ENCODE results near the gene MAP3K7. TPM values are rescaled to one million over a fixed set of nuclear protein-coding genes. Genes with fewer than 3 reads are reported as not detected.

The MAP3K7 gene
- total RNA-seq, 1 experiment from 2014 or later: 26.6 TPM

DNA sequence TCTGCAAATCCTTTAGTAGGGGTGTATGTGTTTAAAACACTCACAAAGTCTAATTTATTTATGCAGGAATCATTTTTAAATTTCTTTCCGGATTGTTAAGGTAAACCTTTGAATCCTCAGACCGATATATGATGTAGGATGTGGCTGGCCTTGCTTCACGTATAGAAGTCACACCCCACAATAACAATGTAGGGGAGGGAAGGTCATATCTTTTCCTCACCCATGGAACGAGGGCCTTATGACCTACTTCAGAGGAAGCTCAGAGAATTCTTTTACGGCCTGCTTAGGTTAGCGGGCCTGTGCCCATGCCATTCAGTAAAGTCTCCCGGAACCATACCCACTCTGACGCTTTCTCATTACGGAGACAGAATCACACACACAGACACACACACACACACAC lies 102.9 kb downstream of the MAP3K7 start:
- H3K4me1 ChIP-seq (ENCODE audit: control insufficient read depth in 1 of 2, insufficient read depth in 2 of 2, low read length in 2 of 2): peaks cover 0 to 3% of the 10 kb centered on the region in 2 experiments; a peak in 2 of 4 replicates
- no peak overlapping the region for H3K4me2 ChIP-seq (ENCODE audit: low read length)
- H3K79me2 ChIP-seq (ENCODE audit: insufficient read depth, low read length): no peaks in the 10 kb centered on the region
- CTCF ChIA-PET: no interaction called here
- 0 out of 2 replicates have a peak, but pooled peaks cover 3% of the 10 kb centered on the region for H3K9me2 ChIP-seq (ENCODE audit: insufficient read depth)
- H3K9ac ChIP-seq (ENCODE audit: low read length): no peak overlapping the region
- H3K36me3 ChIP-seq (ENCODE audit: control insufficient read depth in 1 of 2, insufficient read depth in 2 of 2, low read length in 2 of 2): no peaks in the 10 kb centered on the region
- no peak overlapping the region for H3K27ac ChIP-seq (ENCODE audit: low read depth, low read length)
- ATAC-seq (no peak), DNase-seq (ENCODE audit: low read depth, low spot score) (no peak)
- H3K27me3 ChIP-seq (ENCODE audit: insufficient read depth, low read length): no peaks in the 10 kb centered on the region
- H2AFZ ChIP-seq (ENCODE audit: low read depth, low read length, poor library complexity, severe bottlenecking): no peak overlapping the region
- POLR2A ChIA-PET: no interaction called here
- intact Hi-C loops (cut with micrococcal nuclease): no loop called here
- no peak overlapping the region for H3K4me3 ChIP-seq (replicated peaks in 1 of 2; ENCODE audit: low read depth in 1 of 2, low read length in 2 of 2)
- H4K20me1 ChIP-seq (ENCODE audit: insufficient read depth): no peaks in the 10 kb centered on the region
- TF ChIP-seq ZFX (IDR thresholded peaks at IDR 0.05): no peak
- TF ChIP-seq EGR1 (IDR thresholded peaks at IDR 0.05; ENCODE audit: low read depth): no peak
- no peak for TF ChIP-seq ELF1 (IDR thresholded peaks at IDR 0.05; ENCODE audit: borderline replicate concordance, low read depth)
- TF ChIP-seq FOSL1 (IDR thresholded peaks at IDR 0.05; ENCODE audit: low read depth): no peak
- no peak for TF ChIP-seq POLR2A (IDR thresholded peaks at IDR 0.05; ENCODE audit: borderline replicate concordance, extremely low read depth, insufficient read depth, insufficient read length)
- no peak for TF ChIP-seq EZH2phosphoT487 (IDR thresholded peaks at IDR 0.05; ENCODE audit: borderline replicate concordance)
- TF ChIP-seq ZNF274 (IDR thresholded peaks at IDR 0.05; ENCODE audit: low read depth, low read length): no peak
- TF ChIP-seq, protein P1, sequence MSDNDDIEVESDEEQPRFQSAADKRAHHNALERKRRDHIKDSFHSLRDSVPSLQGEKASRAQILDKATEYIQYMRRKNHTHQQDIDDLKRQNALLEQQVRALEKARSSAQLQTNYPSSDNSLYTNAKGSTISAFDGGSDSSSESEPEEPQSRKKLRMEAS (IDR thresholded peaks at IDR 0.05): no peak
- TF ChIP-seq SP1 (IDR thresholded peaks at IDR 0.05; ENCODE audit: low read depth): no peak
- no peak for TF ChIP-seq POLR2AphosphoS5 (IDR thresholded peaks at IDR 0.05; ENCODE audit: low read depth, low read length)
- TF ChIP-seq EZH2 (IDR thresholded peaks at IDR 0.05): no peak
- no peak for TF ChIP-seq TCF7L2 (IDR thresholded peaks at IDR 0.05; ENCODE audit: borderline replicate concordance, extremely low read depth, insufficient read depth, insufficient read length)
- TF ChIP-seq JUND (IDR thresholded peaks at IDR 0.05): no peak
- no peak for TF ChIP-seq SRF (IDR thresholded peaks at IDR 0.05; ENCODE audit: low read depth)
- TF ChIP-seq SIN3A (IDR thresholded peaks at IDR 0.05; ENCODE audit: low read depth): no peak
- TF ChIP-seq YY1 (IDR thresholded peaks at IDR 0.05; ENCODE audit: extremely low read depth, insufficient replicate concordance, low read depth, low read length): no peak
- TF ChIP-seq CEBPB (IDR thresholded peaks at IDR 0.05; ENCODE audit: low read depth): no peak
- TF ChIP-seq, protein P2, sequence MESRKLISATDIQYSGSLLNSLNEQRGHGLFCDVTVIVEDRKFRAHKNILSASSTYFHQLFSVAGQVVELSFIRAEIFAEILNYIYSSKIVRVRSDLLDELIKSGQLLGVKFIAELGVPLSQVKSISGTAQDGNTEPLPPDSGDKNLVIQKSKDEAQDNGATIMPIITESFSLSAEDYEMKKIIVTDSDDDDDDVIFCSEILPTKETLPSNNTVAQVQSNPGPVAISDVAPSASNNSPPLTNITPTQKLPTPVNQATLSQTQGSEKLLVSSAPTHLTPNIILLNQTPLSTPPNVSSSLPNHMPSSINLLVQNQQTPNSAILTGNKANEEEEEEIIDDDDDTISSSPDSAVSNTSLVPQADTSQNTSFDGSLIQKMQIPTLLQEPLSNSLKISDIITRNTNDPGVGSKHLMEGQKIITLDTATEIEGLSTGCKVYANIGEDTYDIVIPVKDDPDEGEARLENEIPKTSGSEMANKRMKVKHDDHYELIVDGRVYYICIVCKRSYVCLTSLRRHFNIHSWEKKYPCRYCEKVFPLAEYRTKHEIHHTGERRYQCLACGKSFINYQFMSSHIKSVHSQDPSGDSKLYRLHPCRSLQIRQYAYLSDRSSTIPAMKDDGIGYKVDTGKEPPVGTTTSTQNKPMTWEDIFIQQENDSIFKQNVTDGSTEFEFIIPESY (IDR thresholded peaks at IDR 0.05; ENCODE audit: extremely low read depth, insufficient replicate concordance, low read length): no peak
- TF ChIP-seq CBX3 (IDR thresholded peaks at IDR 0.05; ENCODE audit: low read depth): no peak
- BruUV-seq (replicated peaks): no TSS peak
- RAD21 ChIA-PET (ENCODE audit: low non-redundant PET in 1 of 2, low total read pairs in 2 of 2, uncharacterized antibody in 2 of 2, unreplicated experiment in 2 of 2): no interaction called here
- H3K9me3 ChIP-seq (ENCODE audit: control insufficient read depth in 1 of 2, insufficient read depth in 1 of 2, low read depth in 1 of 2, low read length in 2 of 2): no peaks in the 10 kb centered on the region

Measured in HCT116 (cell line).